OCI-LY7 (cell line): ENCODE results near the gene SSNA1. TPM values are rescaled to one million over a fixed set of nuclear protein-coding genes. Genes with fewer than 3 reads are reported as not detected.

Experiments used
- BruUV-seq: library from RNA; stranded (reverse); fragments of 400-500 nt; replicated peaks from 2 replicates; lab custom pipeline; 2021; lab: Mats Ljungman, UMichigan
- CTCF ChIA-PET: fragments of 300-600 bp; sonication (Branson Sonifier 250); formaldehyde crosslinking; loops from one replicate; lab custom pipeline; 2022; ENCODE audit warnings: antibody characterized with exemption; ENCODE audit not compliant: unreplicated experiment; lab: Charles Lee
- POLR2A ChIA-PET: fragments of 300-600 bp; sonication (Branson Sonifier 250); formaldehyde crosslinking; loops from one replicate; lab custom pipeline; 2022; ENCODE audit warnings: antibody characterized with exemption; lab: Charles Lee
- DNase-seq: peaks from one replicate; pipeline ENCODE4 v3.0.0-alpha.2; 2015; ENCODE audit warnings: low spot score
- H2AFZ ChIP-seq: fragments of 200-600 bp; sonication (generic), shearing (Covaris generic); 2 replicates; pipeline ENCODE4 v1.6.1; 2014; ENCODE audit warnings: mild to moderate bottlenecking, antibody characterized with exemption, low read length, moderate library complexity
- H3K27ac ChIP-seq: fragments of 200-600 bp; sonication (generic); 2 replicates; pipeline ENCODE4 v1.5.1; 2014; ENCODE audit warnings: mixed run types, low read depth, mild to moderate bottlenecking, moderate library complexity, low read length, inconsistent platforms; ENCODE audit not compliant: poor library complexity, severe bottlenecking
- H3K36me3 ChIP-seq: fragments of 200-600 bp; sonication (generic); 2 replicates; pipeline ENCODE4 v1.6.1; 2014; ENCODE audit warnings: mild to moderate bottlenecking, antibody characterized with exemption, low read length, moderate library complexity, mixed read lengths; ENCODE audit not compliant: insufficient read depth
- H3K4me1 ChIP-seq: fragments of 200-600 bp; sonication (generic); 2 replicates; pipeline ENCODE4 v1.5.1; 2014; ENCODE audit warnings: mild to moderate bottlenecking, low read length; ENCODE audit not compliant: insufficient read depth, poor library complexity, severe bottlenecking
- H3K4me2 ChIP-seq: fragments of 200-600 bp; sonication (generic); 2 replicates; pipeline ENCODE4 v1.6.1; 2014; ENCODE audit warnings: mild to moderate bottlenecking, low read length
- H3K4me3 ChIP-seq: fragments of 200-600 bp; sonication (generic); 2 replicates; pipeline ENCODE4 v1.5.1; 2014; ENCODE audit warnings: mild to moderate bottlenecking, low read depth, low read length; ENCODE audit not compliant: poor library complexity, severe bottlenecking
- H3K79me2 ChIP-seq: fragments of 200-600 bp; sonication (generic); 2 replicates; pipeline ENCODE4 v1.6.1; 2016; ENCODE audit warnings: low read depth, mild to moderate bottlenecking, low read length, moderate library complexity, mixed read lengths; ENCODE audit not compliant: insufficient read depth
- H3K9me2 ChIP-seq: fragments of 200-600 bp; sonication (generic); 2 replicates; pipeline ENCODE4 v1.6.1; 2016; ENCODE audit warnings: mild to moderate bottlenecking, low read length, mixed read lengths; ENCODE audit not compliant: insufficient read depth
- H3K9me3 ChIP-seq: fragments of 200-600 bp; sonication (generic); 2 replicates; pipeline ENCODE4 v1.6.1; 2014; ENCODE audit warnings: mild to moderate bottlenecking, mixed run types, low read length, mixed read lengths
- H4K20me1 ChIP-seq: fragments of 200-600 bp; sonication (generic); 2 replicates; pipeline ENCODE4 v1.6.1; 2014; ENCODE audit warnings: mild to moderate bottlenecking, antibody characterized with exemption, low read length, moderate library complexity, mixed read lengths; ENCODE audit not compliant: insufficient read depth
- EZH2phosphoT487 ChIP-seq: fragments of 200-600 bp; sonication (generic); IDR thresholded peaks from 2 replicates; pipeline ENCODE4 v1.6.1; 2018; ENCODE audit warnings: low read depth, borderline replicate concordance, mild to moderate bottlenecking, mixed run types, antibody characterized with exemption, low read length, moderate library complexity, mixed read lengths
- intact Hi-C: fragments of 100-400 bp; cut with micrococcal nuclease; formaldehyde crosslinking; loops from one replicate; pipeline ENCODE4 v1.10.0; 2022; ENCODE audit not compliant: unreplicated experiment
- total RNA-seq, 2 experiments: library from RNA; depleted of rRNA in 1 of 2; stranded (reverse); fragments of >200 nt in 1 of 2; shearing (Covaris generic) in 1 of 2; gene quantifications; 2 replicates each; pipeline ENCODE4 v1.2.3, GENCODE V29; 2014 to 2022
- TF ChIP-seq, protein P1 (sequence below): fragments of 200-600 bp; sonication (generic); conservative IDR thresholded peaks from 2 replicates; pipeline ENCODE4 v1.5.1; 2014; ENCODE audit warnings: mild to moderate bottlenecking, antibody characterized with exemption, low read length, moderate library complexity, mixed read lengths

The SSNA1 gene
- total RNA-seq, 2 experiments from 2014 or later: 71.0 to 111 TPM

DNA sequence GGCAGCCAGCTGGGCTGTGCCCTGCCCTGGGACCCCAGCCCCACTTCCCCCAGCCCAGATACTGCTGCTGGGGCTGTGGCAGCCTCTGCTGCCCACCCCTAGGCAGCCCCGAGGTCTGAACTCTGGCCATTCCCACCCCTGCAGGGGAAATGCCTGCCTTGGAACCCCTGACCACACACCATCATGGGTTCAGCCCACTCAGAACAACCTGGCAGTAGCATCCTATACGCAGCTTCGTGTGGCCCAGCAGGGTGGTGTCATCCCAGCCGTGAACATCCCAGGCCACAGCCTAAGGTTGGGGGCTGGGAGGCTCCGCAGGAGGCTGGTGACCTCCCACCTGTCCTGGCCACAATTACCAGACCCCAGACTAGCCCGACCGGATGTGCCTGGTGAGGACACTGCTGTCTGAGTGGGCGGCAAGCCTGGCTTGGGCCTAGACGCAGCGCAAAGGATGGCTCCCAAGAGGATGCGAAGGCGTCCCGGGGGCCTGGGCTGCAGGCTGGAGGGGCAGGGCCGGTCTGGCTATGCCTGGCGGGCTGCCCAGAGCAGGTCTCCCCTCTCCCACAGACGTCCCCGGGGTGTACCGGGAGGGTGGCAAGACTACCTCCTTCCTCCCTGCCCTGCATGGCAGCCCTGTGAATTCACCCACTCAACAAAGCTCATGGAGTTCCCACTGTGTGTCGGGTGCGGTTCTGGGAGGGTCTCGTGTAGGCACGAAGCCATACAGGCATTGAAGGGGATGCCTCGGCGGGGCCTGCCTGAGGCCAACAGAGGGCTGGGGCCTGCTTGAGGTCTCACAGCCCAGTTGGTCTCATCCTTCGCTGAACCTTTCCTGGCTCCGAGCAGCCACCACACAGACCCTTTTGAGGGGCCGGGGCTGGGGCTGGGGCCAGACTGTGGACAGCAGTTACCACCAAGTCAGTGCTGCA, 40.8 kb downstream of the SSNA1 start:
- Histone ChIP-seq H3K9me3 (no peaks in the 10 kb centered on the region), H3K36me3 (no peaks in the 10 kb centered on the region), H3K27ac (no peak overlapping the region), H3K79me2 (no peaks in the 10 kb centered on the region), H3K9me2 (no peaks in the 10 kb centered on the region), H4K20me1 (no peaks in the 10 kb centered on the region), H3K4me2 (no peak overlapping the region), H2AFZ (no peak overlapping the region), H3K4me3 (no peak overlapping the region), H3K4me1 (peaks cover 11% of the 10 kb centered on the region)
- POLR2A ChIA-PET: no interaction called here
- CTCF ChIA-PET: no interaction called here
- BruUV-seq: no TSS peak
- no peak for TF ChIP-seq EZH2phosphoT487
- TF ChIP-seq, protein P1, sequence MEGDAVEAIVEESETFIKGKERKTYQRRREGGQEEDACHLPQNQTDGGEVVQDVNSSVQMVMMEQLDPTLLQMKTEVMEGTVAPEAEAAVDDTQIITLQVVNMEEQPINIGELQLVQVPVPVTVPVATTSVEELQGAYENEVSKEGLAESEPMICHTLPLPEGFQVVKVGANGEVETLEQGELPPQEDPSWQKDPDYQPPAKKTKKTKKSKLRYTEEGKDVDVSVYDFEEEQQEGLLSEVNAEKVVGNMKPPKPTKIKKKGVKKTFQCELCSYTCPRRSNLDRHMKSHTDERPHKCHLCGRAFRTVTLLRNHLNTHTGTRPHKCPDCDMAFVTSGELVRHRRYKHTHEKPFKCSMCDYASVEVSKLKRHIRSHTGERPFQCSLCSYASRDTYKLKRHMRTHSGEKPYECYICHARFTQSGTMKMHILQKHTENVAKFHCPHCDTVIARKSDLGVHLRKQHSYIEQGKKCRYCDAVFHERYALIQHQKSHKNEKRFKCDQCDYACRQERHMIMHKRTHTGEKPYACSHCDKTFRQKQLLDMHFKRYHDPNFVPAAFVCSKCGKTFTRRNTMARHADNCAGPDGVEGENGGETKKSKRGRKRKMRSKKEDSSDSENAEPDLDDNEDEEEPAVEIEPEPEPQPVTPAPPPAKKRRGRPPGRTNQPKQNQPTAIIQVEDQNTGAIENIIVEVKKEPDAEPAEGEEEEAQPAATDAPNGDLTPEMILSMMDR: no peak
- intact Hi-C loops: no loop called here
- no peak for DNase-seq

DNA sequence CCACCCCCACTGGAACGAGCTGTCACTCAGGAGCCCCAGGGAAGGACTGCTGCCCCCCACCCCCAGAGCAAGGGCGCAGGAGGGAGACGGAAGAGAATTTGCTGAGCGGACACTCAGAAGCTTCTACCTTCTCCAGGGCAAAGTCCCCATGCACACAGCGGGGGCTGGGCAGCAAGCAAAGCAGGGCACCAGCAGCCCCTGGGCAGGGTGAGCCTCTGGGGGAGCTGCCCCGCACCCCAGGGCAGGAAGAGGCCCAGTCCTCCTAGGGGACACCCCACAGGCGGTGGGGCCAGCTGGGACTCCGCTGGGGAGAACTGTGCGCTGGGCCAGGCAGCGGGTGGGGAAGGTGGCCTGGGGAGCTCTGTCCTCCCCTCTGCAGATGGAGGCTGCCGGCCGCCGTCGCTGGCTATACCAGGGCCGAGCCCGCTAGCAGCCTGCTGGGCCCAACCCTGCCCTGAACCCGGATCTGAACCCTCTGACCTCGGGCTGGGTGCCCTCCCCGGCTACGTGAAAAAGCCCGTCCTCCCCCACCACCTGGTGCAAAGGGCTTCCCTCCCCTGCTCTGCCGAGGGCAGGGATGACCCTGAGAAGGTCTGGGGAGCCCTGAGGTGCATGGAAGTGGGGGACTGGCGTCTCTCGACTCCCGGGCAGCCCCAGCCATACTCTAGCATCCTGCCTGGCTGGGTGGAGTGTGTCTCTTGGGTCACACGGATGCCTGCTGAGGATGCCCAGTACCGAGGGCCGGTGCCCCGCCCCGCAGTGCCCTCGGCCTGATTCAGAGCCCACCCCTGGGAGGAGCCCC, 41.6 kb downstream of the SSNA1 start:
- Histone ChIP-seq H4K20me1 (no peaks in the 10 kb centered on the region), H3K4me2 (no peak overlapping the region), H3K9me3 (no peaks in the 10 kb centered on the region), H3K36me3 (no peaks in the 10 kb centered on the region), H3K9me2 (no peaks in the 10 kb centered on the region), H3K79me2 (no peaks in the 10 kb centered on the region), H3K4me1 (peaks cover 12% of the 10 kb centered on the region), H3K27ac (no peak overlapping the region), H3K4me3 (no peak overlapping the region), H2AFZ (no peak overlapping the region)
- POLR2A ChIA-PET: no interaction called here
- TF ChIP-seq, protein P1: no peak
- TF ChIP-seq EZH2phosphoT487: no peak
- no peak for DNase-seq
- no TSS peak for BruUV-seq
- CTCF ChIA-PET: no interaction called here
- intact Hi-C loops: no loop called here
